Muscle layer of colon (tissue), 2 donors: ENCODE data around the gene FIGNL2.

Source experiments
- H3K27ac ChIP-seq: one replicate; pipeline ENCODE4 v1.7.0; 2013; ENCODE audit warnings: low read depth, mild to moderate bottlenecking, low read length, moderate library complexity
- H3K27me3 ChIP-seq, 2 donors: one replicate each; pipeline ENCODE4 v1.7.0; 2013; ENCODE audit warnings: low read length in 2 of 2, mild to moderate bottlenecking in 2 of 2; ENCODE audit not compliant: insufficient read depth in 2 of 2, control insufficient read depth in 1 of 2
- H3K36me3 ChIP-seq: one replicate; pipeline ENCODE4 v1.7.0; 2013; ENCODE audit warnings: mild to moderate bottlenecking, low read length; ENCODE audit not compliant: insufficient read depth
- H3K4me1 ChIP-seq: one replicate; pipeline ENCODE4 v1.7.0; 2013; ENCODE audit warnings: mild to moderate bottlenecking, low read length; ENCODE audit not compliant: insufficient read depth
- H3K4me3 ChIP-seq, 2 donors: one replicate each; pipeline ENCODE4 v1.7.0; 2013; ENCODE audit warnings: low read length in 2 of 2, low read depth in 1 of 2, mild to moderate bottlenecking in 1 of 2, moderate library complexity in 1 of 2
- H3K9ac ChIP-seq: one replicate; pipeline ENCODE4 v1.7.0; 2013; ENCODE audit warnings: low read length
- H3K9me3 ChIP-seq: one replicate; pipeline ENCODE4 v1.7.0; 2013; ENCODE audit warnings: mild to moderate bottlenecking, low read length
- donor health status: abdominal sarcoma.
- donor health status: Adenocarcinoma of cecum.

FIGNL2 gene

GRCh38 chr12:51872689-51872981 is 24.1 kb upstream of the FIGNL2 start:
- no peaks in the 10 kb centered on the region for H3K36me3 ChIP-seq
- H3K9ac ChIP-seq = no peak overlapping the region
- H3K4me3 ChIP-seq = no peak overlapping the region
- no peaks in the 10 kb centered on the region for H3K9me3 ChIP-seq
- peaks cover 4% of the 10 kb centered on the region for H3K4me1 ChIP-seq
- no peak overlapping the region for H3K27ac ChIP-seq
- peaks cover 0 to 24% of the 10 kb centered on the region in 2 donors for H3K27me3 ChIP-seq

DNA sequence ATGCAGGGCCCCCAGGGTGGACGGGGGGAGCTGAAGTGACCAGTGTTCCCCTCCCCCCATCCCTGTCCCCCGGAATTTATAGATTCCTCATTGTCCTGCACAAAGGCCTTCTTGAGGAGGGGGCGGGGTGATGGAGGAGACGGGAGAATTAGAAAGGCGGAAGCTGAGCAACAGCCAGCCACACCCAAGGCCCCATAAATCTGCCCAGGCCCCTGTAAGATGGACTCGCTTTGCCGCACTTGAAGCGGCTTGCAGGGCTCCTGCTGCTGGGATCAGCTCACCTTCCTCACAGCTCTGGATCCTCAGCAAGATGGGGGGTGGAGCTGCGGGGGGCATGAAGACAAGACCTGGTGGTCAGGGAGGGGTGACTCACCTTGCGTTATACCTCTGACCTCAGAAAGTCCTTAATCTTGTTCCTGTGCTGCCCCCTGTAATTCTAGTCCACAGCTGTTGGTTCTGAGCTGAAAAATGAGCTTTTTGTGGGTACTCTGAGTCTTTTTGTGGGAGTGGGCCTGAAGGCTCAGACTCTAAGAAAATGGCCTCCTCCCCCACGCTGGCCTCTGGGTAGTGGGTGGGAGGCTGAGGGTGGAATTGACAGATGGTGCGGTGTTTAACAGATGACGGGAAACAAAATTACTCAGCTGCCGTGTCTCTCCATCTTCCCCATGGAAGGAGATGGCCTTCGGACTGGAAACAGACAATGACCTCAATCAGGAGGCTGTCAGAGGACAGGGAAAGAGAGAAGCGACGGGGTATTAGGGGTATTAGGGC is 23.6 kb upstream of the FIGNL2 start:
- Histone ChIP-seq H3K4me3 (no peak overlapping the region), H3K27me3 (peaks cover 0 to 24% of the 10 kb centered on the region in 2 donors), H3K9me3 (no peaks in the 10 kb centered on the region), H3K9ac (no peak overlapping the region), H3K27ac (no peak overlapping the region), H3K36me3 (no peaks in the 10 kb centered on the region), H3K4me1 (peaks cover 4% of the 10 kb centered on the region)

- Histone ChIP-seq H3K27me3 (peaks cover 0 to 24% of the 10 kb centered on the region in 2 donors), H3K4me3 (no peak overlapping the region), H3K4me1 (peaks cover 4% of the 10 kb centered on the region), H3K36me3 (no peaks in the 10 kb centered on the region), H3K9ac (no peak overlapping the region), H3K9me3 (no peaks in the 10 kb centered on the region), H3K27ac (no peak overlapping the region)
These were observed 22.6 kb upstream of the FIGNL2 start for GRCh38 chr12:51871126-51871525.

- Histone ChIP-seq H3K27me3 (peaks cover 0 to 27% of the 10 kb centered on the region in 2 donors), H3K4me1 (peaks cover 4% of the 10 kb centered on the region), H3K9ac (no peak overlapping the region), H3K36me3 (no peaks in the 10 kb centered on the region), H3K27ac (no peak overlapping the region), H3K4me3 (no peak overlapping the region), H3K9me3 (no peaks in the 10 kb centered on the region)
These were observed 22.0 kb upstream of the FIGNL2 start for GRCh38 chr12:51870504-51870903.

DNA sequence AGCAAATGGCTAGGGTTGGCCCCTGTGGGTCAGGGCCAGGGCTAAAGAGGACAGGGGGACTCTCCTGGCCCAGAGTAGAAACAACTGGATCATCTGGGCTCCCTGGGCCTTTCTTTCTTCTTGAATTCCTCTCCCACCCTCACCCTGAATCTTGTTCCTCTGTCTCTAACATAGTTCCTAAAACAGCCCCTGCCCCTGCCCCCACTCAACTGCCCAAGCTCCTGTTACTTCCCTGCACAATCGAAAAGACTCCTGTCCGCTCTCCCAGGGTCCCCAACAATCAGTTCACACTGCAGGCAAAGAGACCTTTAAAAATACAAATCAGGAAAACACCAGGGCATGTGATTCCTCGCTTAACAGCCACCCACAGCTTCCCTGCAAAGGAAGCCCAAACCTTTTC is 21.4 kb upstream of the FIGNL2 start:
- Histone ChIP-seq H3K27me3 (peaks cover 0 to 32% of the 10 kb centered on the region in 2 donors), H3K27ac (no peak overlapping the region), H3K36me3 (no peaks in the 10 kb centered on the region), H3K9me3 (no peaks in the 10 kb centered on the region), H3K9ac (no peak overlapping the region), H3K4me1 (peaks cover 4% of the 10 kb centered on the region), H3K4me3 (no peak overlapping the region)

GRCh38 chr12:51869496-51869865 is 21.0 kb upstream of the FIGNL2 start:
- Histone ChIP-seq H3K9me3 (no peaks in the 10 kb centered on the region), H3K27ac (no peak overlapping the region)

DNA sequence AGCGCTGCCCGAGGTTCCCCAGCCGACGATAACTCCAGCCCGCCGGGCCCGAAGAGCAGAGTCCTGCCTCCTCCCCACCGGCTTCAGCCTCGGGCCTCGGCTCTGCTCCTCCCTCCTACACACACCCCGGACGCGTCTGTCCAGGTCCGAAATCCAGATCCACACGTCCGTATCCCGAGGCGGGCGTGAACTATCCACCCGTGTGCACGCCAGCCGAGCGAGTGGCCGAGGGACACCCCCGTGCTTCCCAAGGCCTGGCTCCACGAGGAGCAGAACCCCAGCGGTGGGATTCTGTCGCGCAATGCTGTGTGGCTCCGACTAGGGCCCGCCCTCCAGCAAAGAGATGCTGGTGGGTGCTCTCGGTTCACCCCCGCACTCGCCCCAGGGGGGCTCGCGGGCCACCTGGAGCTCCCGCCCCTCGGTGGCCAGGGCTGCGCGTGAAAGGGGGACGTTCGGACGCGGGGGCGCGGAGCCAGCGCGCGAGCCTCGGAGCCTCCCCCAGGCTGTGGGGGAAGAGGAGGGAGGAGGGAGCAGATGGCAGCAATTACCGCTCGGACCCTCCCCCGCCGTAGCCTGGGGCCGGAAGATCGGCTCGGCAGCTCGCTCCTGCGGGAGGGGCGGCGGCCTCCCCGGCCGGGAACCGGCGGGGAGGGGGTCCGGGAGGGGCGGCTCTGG is 20.4 kb upstream of the FIGNL2 start:
- peaks cover 11% of the 10 kb centered on the region for H3K4me1 ChIP-seq
- H3K27ac ChIP-seq = no peak overlapping the region
- no peaks in the 10 kb centered on the region for H3K9me3 ChIP-seq
- H3K4me3 ChIP-seq = peak overlapping the region; percentile 38 to 47
- no peak overlapping the region for H3K9ac ChIP-seq
- H3K36me3 ChIP-seq = no peaks in the 10 kb centered on the region
- H3K27me3 ChIP-seq = peaks cover 4 to 42% of the 10 kb centered on the region in 2 donors

More at GRCh38 chr12:51869496-51869865, 21.0 kb upstream of the FIGNL2 start:
- peak overlapping the region in 1 of 2 donors; percentile 38 for H3K4me3 ChIP-seq
- peaks cover 3 to 37% of the 10 kb centered on the region in 2 donors for H3K27me3 ChIP-seq
- peaks cover 7% of the 10 kb centered on the region for H3K4me1 ChIP-seq
- H3K9ac ChIP-seq = no peak overlapping the region
- no peaks in the 10 kb centered on the region for H3K36me3 ChIP-seq

DNA sequence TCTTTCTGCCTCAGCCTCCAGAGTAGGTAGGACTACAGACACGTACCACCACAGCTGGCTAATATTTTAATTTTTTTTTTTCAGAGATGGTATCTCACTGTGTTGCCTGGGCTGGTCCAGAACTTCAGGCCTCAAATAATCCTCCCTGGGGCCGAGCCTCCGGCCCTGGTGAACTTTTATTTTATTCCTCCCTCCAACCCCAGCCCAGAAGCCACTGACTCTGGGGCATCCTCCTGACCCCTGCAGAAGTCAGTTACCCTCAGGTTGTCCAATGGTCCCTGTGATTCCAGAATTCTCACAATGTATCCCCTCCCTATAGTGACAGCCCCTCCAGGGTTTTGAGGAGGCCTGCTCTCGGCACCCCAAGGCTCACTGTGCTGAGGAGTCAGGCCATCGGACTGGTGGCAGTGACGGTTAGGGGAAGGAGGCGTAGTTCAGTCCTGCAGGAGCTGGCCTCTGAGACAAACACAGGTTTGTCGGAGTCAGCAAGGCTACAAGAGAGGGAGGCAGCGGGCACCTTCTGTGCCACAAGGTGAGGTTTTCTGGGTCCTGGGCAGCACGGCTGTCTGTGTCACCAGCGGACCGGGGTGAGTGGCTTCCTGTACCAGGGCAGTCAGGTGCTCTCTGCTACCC is 19.4 kb upstream of the FIGNL2 start:
- H3K4me3 ChIP-seq = no peak overlapping the region
- peaks cover 4 to 47% of the 10 kb centered on the region in 2 donors for H3K27me3 ChIP-seq
- no peak overlapping the region for H3K27ac ChIP-seq
- no peak overlapping the region for H3K9ac ChIP-seq
- H3K4me1 ChIP-seq = peaks cover 11% of the 10 kb centered on the region
- H3K36me3 ChIP-seq = no peaks in the 10 kb centered on the region
- no peaks in the 10 kb centered on the region for H3K9me3 ChIP-seq

GRCh38 chr12:51867371-51867770 is 18.9 kb upstream of the FIGNL2 start:
- H3K4me1 ChIP-seq = peaks cover 11% of the 10 kb centered on the region
- H3K36me3 ChIP-seq = no peaks in the 10 kb centered on the region
- H3K9ac ChIP-seq = no peak overlapping the region
- H3K27ac ChIP-seq = no peak overlapping the region
- no peaks in the 10 kb centered on the region for H3K9me3 ChIP-seq
- H3K4me3 ChIP-seq = no peak overlapping the region
- H3K27me3 ChIP-seq = peaks cover 4 to 48% of the 10 kb centered on the region in 2 donors

GRCh38 chr12:51866762-51867161 is 18.2 kb upstream of the FIGNL2 start:
- Histone ChIP-seq H3K9me3 (no peaks in the 10 kb centered on the region), H3K4me3 (no peak overlapping the region), H3K36me3 (no peaks in the 10 kb centered on the region), H3K27me3 (peaks cover 4 to 51% of the 10 kb centered on the region in 2 donors), H3K27ac (no peak overlapping the region), H3K9ac (no peak overlapping the region), H3K4me1 (peaks cover 11% of the 10 kb centered on the region)

GRCh38 chr12:51866324-51866723 is 17.8 kb upstream of the FIGNL2 start:
- peaks cover 4 to 51% of the 10 kb centered on the region in 2 donors for H3K27me3 ChIP-seq

More at GRCh38 chr12:51866324-51866723, 17.8 kb upstream of the FIGNL2 start:
- Histone ChIP-seq H3K9me3 (no peaks in the 10 kb centered on the region), H3K9ac (no peak overlapping the region), H3K4me3 (no peak overlapping the region), H3K36me3 (no peaks in the 10 kb centered on the region), H3K4me1 (peaks cover 11% of the 10 kb centered on the region), H3K27ac (no peak overlapping the region)
